ENCODE results near the gene CTF1. TPM values are rescaled to one million over a fixed set of nuclear protein-coding genes. Genes with fewer than 3 reads are reported as not detected.
A peak's percentile ranks its signal among the peaks of the same experiment; 100 is the strongest.

CTF1 gene
- total and polyA plus RNA-seq, 7 experiments from 2014 or later: 0.17 to 0.54 (median 0.40) TPM; not detected in 3

DNA sequence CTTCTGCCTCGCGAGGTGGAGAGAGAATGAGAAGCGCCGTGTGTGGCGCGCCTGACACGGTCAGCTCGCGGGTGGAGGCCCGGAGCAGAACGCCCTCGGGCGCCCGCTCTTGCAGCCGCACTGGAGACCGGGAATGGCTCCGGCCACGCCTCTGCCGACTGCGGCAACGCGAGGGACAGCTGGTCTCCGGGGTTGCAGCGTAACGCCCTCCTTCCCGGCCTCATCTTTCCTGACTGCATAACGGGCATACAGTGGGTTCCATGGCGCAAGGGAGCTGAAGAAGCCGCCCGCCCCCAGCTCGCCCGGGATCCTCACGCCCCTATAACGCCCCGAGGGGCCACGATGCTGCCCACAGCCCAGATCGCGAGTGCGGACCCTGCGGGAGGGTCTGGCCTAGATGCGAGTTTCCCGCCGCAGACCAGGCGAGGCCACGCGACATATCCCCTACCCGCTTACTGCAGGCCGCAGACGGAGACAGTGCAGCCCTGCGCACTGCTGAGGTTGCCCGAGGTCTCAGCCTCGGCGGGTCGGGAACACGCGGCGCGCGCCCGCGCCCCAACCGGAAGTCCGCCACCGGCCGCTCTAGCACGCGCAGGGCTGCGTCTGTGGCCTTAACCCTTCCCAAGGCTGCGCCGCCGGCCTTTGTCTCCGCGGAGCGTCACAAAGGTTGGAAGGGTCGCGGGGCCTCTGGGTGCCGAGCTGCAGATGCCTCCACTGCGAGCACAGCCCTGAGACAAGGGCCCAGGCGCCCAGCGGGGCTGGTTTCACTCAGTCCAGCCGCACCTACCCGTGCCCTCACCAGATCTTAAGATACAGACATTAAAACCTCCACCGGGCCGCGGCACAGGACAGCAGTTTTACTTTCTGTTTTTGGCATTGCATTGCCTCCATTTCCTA is 21.3 kb upstream of the CTF1 start:
- H3K9me3 Mint-ChIP-seq: no peaks in the 10 kb centered on the region
- CTCF ChIA-PET: interaction anchor here (0.7 to 3.2 kb wide), 5 partner anchors 17 to 66 kb away, joined by 3 to 23 read pairs (median 5); no protein-coding TSS in a partner anchor
- peak overlapping the region; percentile 87 for H3K27ac ChIP-seq (ENCODE audit: low read depth, low read length)
- ATAC-seq (peak; percentile 97), DNase-seq (peak; percentile 78 to 90 (median 87))
- peak overlapping the region; percentile 79 to 99 (median 95) for H3K27ac Mint-ChIP-seq
- peak overlapping the region; percentile 83 for H3K4me3 ChIP-seq (ENCODE audit: low read length)
- H3K36me3 ChIP-seq (ENCODE audit: control insufficient read depth in 2 of 3, insufficient read depth in 3 of 3, low read length in 3 of 3): peaks cover 0 to 16% (median 0%) of the 10 kb centered on the region in 3 experiments
- H3K4me3 Mint-ChIP-seq: peak overlapping the region; percentile 84 to 98 (median 97)
- intact Hi-C loops (cut with micrococcal nuclease): loop anchor here (1.0 to 5.0 kb wide), 13 partner anchors 22 to 327 kb away; partner anchors contain the start of genes STX4 (in 2 of the 2), PYCARD (in 1 of the 2), ZNF629 (in 1 of the 2) and ZNF646 (in 1 of the 2)
- no peaks in the 10 kb centered on the region for H3K27me3 ChIP-seq (ENCODE audit: control insufficient read depth in 2 of 2, insufficient read depth in 2 of 2, low read length in 2 of 2)
- H3K36me3 Mint-ChIP-seq: peaks cover 0 to 10% (median 5%) of the 10 kb centered on the region in 5 donors
- peaks cover 11 to 25% of the 10 kb centered on the region in 2 donors for H3K4me1 ChIP-seq (ENCODE audit: control insufficient read depth in 2 of 2, insufficient read depth in 2 of 2, low read length in 2 of 2)
- peaks cover 21 to 40% (median 32%) of the 10 kb centered on the region in 7 donors for H3K4me1 Mint-ChIP-seq
- no peaks in the 10 kb centered on the region for H3K27me3 Mint-ChIP-seq
- POLR2A ChIA-PET: interaction anchor here (0.6 to 4.2 kb wide), 27 partner anchors 8 to 999 kb away, joined by 3 to 67 read pairs (median 4); partner anchors contain the start of genes BCL7C, CTF1, PHKG2 and SETD1A
- no peaks in the 10 kb centered on the region for H3K9me3 ChIP-seq (ENCODE audit: control insufficient read depth in 2 of 3, low read length in 3 of 3)

- DNase-seq (peak in 3 of 9 donors; percentile 25 to 37 (median 27)), ATAC-seq (peak; percentile 28)
- CTCF ChIA-PET: interaction anchor here (1.8 to 1.9 kb wide), 2 partner anchors 31 to 65 kb away, joined by 3 to 6 read pairs; no protein-coding TSS in a partner anchor
- H3K4me1 ChIP-seq (ENCODE audit: control insufficient read depth in 2 of 2, insufficient read depth in 2 of 2, low read length in 2 of 2): peaks cover 11 to 25% of the 10 kb centered on the region in 2 donors
- H3K9me3 ChIP-seq (ENCODE audit: control insufficient read depth in 2 of 3, low read length in 3 of 3): no peaks in the 10 kb centered on the region
- peak overlapping the region; percentile 87 for H3K27ac ChIP-seq (ENCODE audit: low read depth, low read length)
- no peaks in the 10 kb centered on the region for H3K27me3 ChIP-seq (ENCODE audit: control insufficient read depth in 2 of 2, insufficient read depth in 2 of 2, low read length in 2 of 2)
- POLR2A ChIA-PET: interaction anchor here (0.6 to 4.2 kb wide), 13 partner anchors 13 to 128 kb away, joined by 3 to 67 read pairs (median 4); partner anchors contain the start of genes BCL7C, CTF1, PHKG2 and SETD1A
- H3K36me3 Mint-ChIP-seq: peaks cover 0 to 10% (median 5%) of the 10 kb centered on the region in 5 donors
- H3K9me3 Mint-ChIP-seq: no peaks in the 10 kb centered on the region
- H3K27ac Mint-ChIP-seq: peak overlapping the region; percentile 79 to 99 (median 95)
- peak overlapping the region; percentile 84 to 98 (median 97) for H3K4me3 Mint-ChIP-seq
- H3K27me3 Mint-ChIP-seq: no peaks in the 10 kb centered on the region
- peaks cover 21 to 44% (median 34%) of the 10 kb centered on the region in 7 donors for H3K4me1 Mint-ChIP-seq
- peak overlapping the region; percentile 83 for H3K4me3 ChIP-seq (ENCODE audit: low read length)
- peaks cover 0 to 16% (median 0%) of the 10 kb centered on the region in 3 experiments for H3K36me3 ChIP-seq (ENCODE audit: control insufficient read depth in 2 of 3, insufficient read depth in 3 of 3, low read length in 3 of 3)
- intact Hi-C loops (cut with micrococcal nuclease): loop anchor here (1.0 to 5.0 kb wide), 13 partner anchors 21 to 326 kb away; partner anchors contain the start of genes STX4 (in 2 of the 2), PYCARD (in 1 of the 2), ZNF629 (in 1 of the 2) and ZNF646 (in 1 of the 2)
Measured at GRCh38 chr16:30875871-30876801, 20.3 kb upstream of the CTF1 start.

- no peak for DNase-seq
- Histone ChIP-seq H3K9me3 (ENCODE audit: control insufficient read depth in 2 of 3, low read length in 3 of 3) (no peaks in the 10 kb centered on the region), H3K36me3 (ENCODE audit: control insufficient read depth in 2 of 3, insufficient read depth in 3 of 3, low read length in 3 of 3) (peaks cover 0 to 22% (median 0%) of the 10 kb centered on the region in 3 experiments), H3K27ac (ENCODE audit: low read depth, low read length) (peak overlapping the region; percentile 87), H3K4me3 (ENCODE audit: low read length) (peak overlapping the region; percentile 83), H3K27me3 (ENCODE audit: control insufficient read depth in 2 of 2, insufficient read depth in 2 of 2, low read length in 2 of 2) (no peaks in the 10 kb centered on the region), H3K4me1 (ENCODE audit: control insufficient read depth in 2 of 2, insufficient read depth in 2 of 2, low read length in 2 of 2) (peaks cover 11 to 25% of the 10 kb centered on the region in 2 donors)
- ATAC-seq: no peak
- Mint-ChIP-seq H3K4me1 (peaks cover 22 to 51% (median 39%) of the 10 kb centered on the region in 7 donors), H3K9me3 (no peaks in the 10 kb centered on the region), H3K27ac (peak overlapping the region; percentile 79 to 99 (median 95)), H3K4me3 (peak overlapping the region; percentile 84 to 98 (median 97)), H3K27me3 (no peaks in the 10 kb centered on the region), H3K36me3 (peaks cover 0 to 12% (median 5%) of the 10 kb centered on the region in 5 donors)
- POLR2A ChIA-PET: interaction anchor here (1.9 to 4.2 kb wide), 5 partner anchors 13 to 71 kb away, joined by 4 to 67 read pairs (median 33); partner anchors contain the start of genes BCL7C and CTF1
- CTCF ChIA-PET: interaction anchor here (0.6 kb wide), 1 partner anchor 8 kb away, joined by 3 read pairs; no protein-coding TSS in a partner anchor
- intact Hi-C loops (cut with micrococcal nuclease): loop anchor here in 1 of 2 donors (5.0 kb wide), 2 partner anchors 155 to 325 kb away; partner anchors contain the start of genes PYCARD and STX4
Measured at GRCh38 chr16:30876867-30877266, 19.5 kb upstream of the CTF1 start.

DNA sequence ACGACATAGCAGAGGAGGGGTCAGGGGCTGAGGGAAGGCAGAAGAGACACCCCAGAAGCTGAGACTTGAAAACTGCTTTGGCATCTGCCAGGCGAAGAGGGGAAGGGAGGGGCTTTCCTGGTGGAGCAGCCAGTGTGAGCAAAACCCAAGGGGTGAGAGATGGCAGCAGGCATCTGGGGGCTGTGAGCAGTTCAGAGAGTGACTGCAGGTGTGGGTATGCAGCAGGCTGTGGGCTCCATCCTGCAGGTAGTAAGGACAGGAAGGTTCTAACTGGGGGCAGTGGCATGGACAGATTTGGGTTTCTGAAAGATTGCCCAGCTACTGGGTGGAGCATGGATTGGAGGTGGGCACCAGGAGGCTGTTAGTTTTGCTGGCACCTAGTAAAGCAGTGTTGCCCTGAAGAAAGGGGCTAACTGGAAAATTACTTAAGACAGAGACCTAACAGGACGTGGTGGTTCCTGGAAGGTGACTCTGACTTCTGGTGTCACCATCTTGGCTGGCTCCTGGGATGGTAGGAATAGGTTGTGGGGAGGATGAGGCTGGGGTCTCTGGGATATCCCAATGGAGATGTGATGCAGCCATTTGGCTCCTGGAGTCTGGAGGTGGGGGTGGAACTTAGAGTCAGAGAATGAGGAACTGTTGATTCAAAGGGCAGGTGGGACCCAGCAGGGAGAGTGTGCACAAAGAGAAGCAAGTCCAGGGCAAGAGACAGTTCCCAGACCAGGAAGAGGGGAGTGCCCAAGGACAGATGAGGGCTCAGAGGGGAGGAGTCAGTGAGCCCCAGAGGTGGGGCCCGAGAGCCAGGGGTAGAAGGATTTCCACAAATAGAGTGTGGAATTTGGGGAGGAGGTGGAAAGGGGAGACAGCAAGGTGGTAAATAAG is 13.7 kb upstream of the CTF1 start:
- Mint-ChIP-seq H3K27me3 (no peaks in the 10 kb centered on the region), H3K4me3 (peak overlapping the region in 1 of 10 donors; percentile 18), H3K36me3 (peaks cover 0 to 24% (median 15%) of the 10 kb centered on the region in 5 donors), H3K9me3 (no peaks in the 10 kb centered on the region), H3K4me1 (peaks cover 15 to 37% (median 28%) of the 10 kb centered on the region in 7 donors), H3K27ac (peak overlapping the region; percentile 9 to 87 (median 62))
- Histone ChIP-seq H3K9me3 (ENCODE audit: control insufficient read depth in 2 of 3, low read length in 3 of 3) (no peaks in the 10 kb centered on the region), H3K4me3 (ENCODE audit: low read length) (no peak overlapping the region), H3K27ac (ENCODE audit: low read depth, low read length) (no peak overlapping the region), H3K4me1 (ENCODE audit: control insufficient read depth in 2 of 2, insufficient read depth in 2 of 2, low read length in 2 of 2) (peaks cover 0 to 3% of the 10 kb centered on the region in 2 donors), H3K27me3 (ENCODE audit: control insufficient read depth in 2 of 2, insufficient read depth in 2 of 2, low read length in 2 of 2) (no peaks in the 10 kb centered on the region), H3K36me3 (ENCODE audit: control insufficient read depth in 2 of 3, insufficient read depth in 3 of 3, low read length in 3 of 3) (peaks cover 0 to 53% (median 0%) of the 10 kb centered on the region in 3 experiments)
- POLR2A ChIA-PET: no interaction called here
- CTCF ChIA-PET: no interaction called here
- ATAC-seq: no peak
- DNase-seq: no peak
- intact Hi-C loops (cut with micrococcal nuclease): no loop called here

GRCh38 chr16:30884760-30885159 is 11.7 kb upstream of the CTF1 start:
- Mint-ChIP-seq H3K27me3 (no peaks in the 10 kb centered on the region), H3K27ac (peak overlapping the region in 4 of 9 donors; percentile 8 to 56 (median 45)), H3K4me3 (no peak overlapping the region), H3K36me3 (peaks cover 0 to 29% (median 18%) of the 10 kb centered on the region in 5 donors), H3K9me3 (no peaks in the 10 kb centered on the region), H3K4me1 (peaks cover 21 to 35% (median 28%) of the 10 kb centered on the region in 7 donors)
- no peak for ATAC-seq
- intact Hi-C loops (cut with micrococcal nuclease): no loop called here
- Histone ChIP-seq H3K9me3 (ENCODE audit: control insufficient read depth in 2 of 3, low read length in 3 of 3) (no peaks in the 10 kb centered on the region), H3K36me3 (ENCODE audit: control insufficient read depth in 2 of 3, insufficient read depth in 3 of 3, low read length in 3 of 3) (peaks cover 0 to 62% (median 6%) of the 10 kb centered on the region in 3 experiments), H3K27ac (ENCODE audit: low read depth, low read length) (no peak overlapping the region), H3K4me3 (ENCODE audit: low read length) (no peak overlapping the region), H3K27me3 (ENCODE audit: control insufficient read depth in 2 of 2, insufficient read depth in 2 of 2, low read length in 2 of 2) (no peaks in the 10 kb centered on the region), H3K4me1 (ENCODE audit: control insufficient read depth in 2 of 2, insufficient read depth in 2 of 2, low read length in 2 of 2) (peaks cover 0 to 3% of the 10 kb centered on the region in 2 donors)
- CTCF ChIA-PET: no interaction called here
- DNase-seq: no peak
- POLR2A ChIA-PET: no interaction called here

Measured in naive thymus-derived CD4-positive, alpha-beta T cell (primary cell).